ENCODE results near the gene TBCK.

TBCK gene

DNA sequence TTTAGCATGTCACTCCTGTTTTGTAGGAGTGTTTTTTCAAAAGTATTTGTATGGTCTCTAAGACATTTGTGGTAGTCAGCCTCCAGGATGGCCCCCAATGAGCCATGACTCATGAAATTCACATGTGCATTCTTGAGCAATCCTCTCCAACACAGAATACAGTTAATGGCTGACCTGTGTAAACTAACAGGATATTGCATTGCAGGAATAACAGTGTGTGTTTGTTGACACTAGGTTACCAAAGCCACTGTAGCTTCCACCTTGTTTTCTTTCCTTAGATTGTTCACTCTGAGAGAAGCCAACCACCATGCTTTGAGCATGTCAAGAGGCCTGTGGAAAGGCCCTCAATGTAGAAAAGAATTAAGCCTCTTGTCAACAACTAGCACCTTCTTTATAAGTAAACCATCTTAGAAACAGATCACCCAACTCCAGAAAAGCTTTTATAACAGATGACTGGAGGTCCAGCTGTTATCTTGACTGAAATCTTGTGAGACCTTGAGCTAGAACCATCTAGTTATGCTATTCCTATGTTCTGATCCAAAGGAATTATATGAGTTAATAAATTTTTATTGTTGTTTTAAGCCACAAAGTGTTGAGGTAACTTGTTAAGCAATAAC lies 28.5 kb downstream of the TBCK start:
- in situ Hi-C loops (cut with MboI; ENCODE audit: low sequenced_read_pairs) = no loop called here

DNA sequence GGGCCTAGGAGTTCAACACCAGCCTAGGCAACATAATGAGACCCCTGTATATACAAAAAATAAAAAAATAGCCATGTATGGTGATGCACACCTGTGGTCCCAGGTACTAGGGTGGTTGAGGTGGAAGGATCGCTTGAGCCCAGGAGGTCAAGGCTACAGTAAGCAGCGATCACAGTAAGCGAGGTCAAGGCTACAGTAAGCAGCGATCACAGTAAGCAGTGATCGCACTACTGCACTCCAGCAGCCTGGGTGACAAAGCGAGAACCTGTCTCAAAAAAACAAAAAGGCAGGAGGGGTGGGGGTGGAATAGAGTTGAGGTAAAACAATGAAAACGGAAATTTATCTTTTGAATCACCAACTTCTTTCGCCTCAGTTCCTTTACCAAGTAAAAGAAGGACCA lies 29.4 kb downstream of the TBCK start:
- in situ Hi-C loops (cut with MboI; ENCODE audit: low sequenced_read_pairs) = no loop called here

DNA sequence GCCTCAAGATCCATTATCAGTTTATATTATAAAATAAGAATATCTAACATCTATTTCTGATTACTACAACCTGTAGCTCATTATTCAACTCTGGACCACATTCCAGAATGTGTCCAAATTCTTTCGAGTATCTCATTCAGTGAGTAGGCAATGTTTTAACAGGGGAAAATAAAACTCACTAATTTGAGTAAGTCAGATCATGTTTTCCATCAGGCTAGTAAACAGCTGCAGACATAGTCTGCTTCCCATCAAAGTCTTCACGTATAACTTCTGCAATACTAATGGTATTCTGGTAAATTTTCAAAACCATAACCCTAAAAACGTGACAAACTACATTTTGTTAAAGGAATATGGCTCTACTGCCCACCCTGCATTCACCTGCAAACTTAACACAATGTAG lies 31.8 kb downstream of the TBCK start:
- in situ Hi-C loops (cut with MboI; ENCODE audit: low sequenced_read_pairs) = no loop called here

DNA sequence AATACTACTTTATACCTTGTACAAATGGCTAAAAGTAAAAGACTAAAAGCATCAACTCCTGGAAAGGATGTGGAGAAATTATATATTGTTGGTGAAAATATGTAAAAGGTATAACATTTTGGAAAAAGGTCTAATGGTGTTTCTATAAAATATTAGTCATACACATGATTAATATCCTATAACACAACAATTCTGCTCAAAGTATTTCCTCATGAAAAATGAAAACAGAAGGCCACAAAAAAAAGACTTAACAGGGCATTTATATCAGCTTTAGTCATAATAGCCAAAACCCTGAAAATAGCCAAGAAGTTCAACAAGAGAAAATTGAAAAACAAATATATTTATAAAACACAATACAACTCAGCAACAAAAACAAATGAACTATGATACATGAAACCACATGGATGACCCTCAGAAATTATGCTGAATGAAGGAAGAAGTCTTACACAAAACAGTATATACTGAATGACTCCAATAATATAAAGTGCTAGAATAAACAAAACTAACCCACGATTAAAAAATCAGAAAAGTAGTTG lies 38.8 kb downstream of the TBCK start:
- in situ Hi-C loops (cut with MboI; ENCODE audit: low sequenced_read_pairs) = no loop called here

DNA sequence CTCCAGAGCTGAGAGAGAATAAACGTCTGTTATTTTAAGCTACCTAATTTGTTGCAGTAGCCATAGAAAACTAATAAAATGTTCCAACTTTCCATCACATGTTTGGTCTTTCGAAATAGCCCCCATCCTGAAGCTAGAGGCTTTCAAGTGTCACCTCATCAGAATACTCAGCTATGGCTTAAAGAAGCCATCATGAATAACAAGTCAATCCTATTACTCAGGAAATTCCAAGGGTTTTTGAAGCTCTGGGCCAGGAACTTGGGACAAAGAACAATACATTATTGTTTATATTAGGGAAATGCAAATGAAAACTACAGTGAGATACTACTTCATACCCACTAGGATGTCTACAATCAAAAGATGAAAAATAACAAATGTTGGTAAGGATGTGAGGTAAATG lies 42.2 kb downstream of the TBCK start:
- in situ Hi-C loops (cut with MboI; ENCODE audit: low sequenced_read_pairs) = no loop called here

DNA sequence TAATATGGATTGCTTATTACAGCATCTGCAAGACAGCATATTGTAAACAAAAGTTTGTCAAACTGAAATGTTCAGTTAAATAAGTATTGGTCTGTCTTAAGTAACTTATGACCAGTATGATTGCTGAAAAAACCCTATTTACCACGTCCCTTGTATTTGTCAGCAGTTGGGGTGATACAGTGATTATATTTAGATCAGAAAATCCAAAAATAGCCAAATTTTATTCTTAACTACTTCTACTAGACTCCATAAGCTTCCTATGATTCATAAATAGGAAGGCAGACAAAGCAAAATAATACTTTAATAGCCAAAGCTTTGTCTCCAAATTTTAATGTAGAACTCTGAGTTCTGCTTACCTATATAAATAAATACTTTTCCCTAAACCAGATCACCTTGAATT lies 45.3 kb downstream of the TBCK start:
- in situ Hi-C loops (cut with MboI; ENCODE audit: low sequenced_read_pairs) = no loop called here

DNA sequence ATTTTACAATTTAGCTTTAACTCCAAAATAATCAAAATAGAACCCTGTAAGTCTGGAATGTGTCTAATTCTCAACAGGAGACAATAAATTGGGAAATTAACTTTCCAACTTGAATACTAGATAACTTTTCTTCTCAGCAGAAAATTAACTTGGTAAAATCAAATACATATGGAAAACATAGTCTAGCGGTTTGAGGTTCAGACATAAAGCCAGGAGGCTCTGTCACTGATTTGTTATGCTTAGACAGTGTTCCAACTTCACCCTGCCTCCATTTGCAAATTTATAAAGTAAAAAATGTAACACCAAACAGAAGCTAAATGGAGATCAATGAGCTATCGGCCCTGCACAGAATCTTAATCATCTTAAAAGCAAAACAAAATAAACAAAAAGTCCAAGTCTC lies 46.3 kb downstream of the TBCK start:
- in situ Hi-C loops (cut with MboI; ENCODE audit: low sequenced_read_pairs) = no loop called here

DNA sequence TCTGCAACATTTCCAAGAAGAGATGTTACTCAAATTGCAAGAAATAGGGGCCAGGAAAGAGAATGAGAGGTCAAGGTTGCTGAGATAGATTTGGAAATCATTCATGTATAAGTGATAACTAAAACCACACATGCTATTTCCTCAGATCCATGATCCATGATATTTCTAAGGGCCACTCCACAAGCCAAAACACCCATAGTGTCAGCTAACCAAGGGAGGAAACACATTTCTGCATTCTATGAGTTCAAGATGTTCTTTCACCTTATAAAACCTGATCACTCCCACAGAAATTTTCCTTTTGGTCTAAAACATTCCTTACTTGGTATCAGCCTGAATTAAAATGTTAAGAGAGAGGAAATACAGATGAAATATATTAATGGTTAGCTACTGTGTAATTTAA lies 47.2 kb downstream of the TBCK start:
- in situ Hi-C loops (cut with MboI; ENCODE audit: low sequenced_read_pairs) = no loop called here

DNA sequence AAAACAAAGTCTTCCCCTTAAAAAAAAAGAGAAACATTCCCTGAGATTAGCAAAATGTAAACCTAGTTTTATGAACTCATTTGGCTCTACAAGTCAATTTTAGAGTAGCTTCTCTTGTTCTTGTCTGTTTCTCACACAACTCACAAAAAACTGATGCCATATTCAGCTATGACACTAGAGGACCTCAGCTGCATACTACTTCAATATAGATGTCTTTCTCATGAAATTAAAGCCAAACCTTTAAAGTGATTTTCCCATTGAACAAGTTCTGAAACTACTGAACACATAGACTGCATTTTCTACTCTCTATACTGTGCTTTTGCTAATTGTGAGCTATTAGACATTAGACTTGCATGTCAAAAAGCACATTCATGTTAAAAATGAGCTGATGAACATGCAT lies 49.8 kb downstream of the TBCK start:
- in situ Hi-C loops (cut with MboI; ENCODE audit: low sequenced_read_pairs) = no loop called here

DNA sequence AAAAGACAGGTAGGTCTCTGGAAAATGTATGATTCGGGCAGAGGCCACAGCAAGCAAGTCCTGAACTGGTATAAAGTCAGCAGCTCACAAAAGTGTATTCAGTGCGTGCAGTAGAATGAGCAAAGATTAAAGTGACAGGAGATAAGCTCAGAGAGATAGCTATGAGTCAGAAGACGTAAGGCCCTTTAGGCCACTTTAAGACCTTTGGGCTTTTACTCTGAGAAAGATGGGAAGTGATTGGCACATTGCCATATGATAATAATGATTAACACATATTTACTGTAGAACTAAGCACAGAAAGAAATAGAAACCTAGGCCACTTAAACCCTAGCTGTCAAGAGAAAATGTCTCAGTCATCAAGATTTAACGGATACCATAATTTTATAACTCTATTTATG lies 51.7 kb downstream of the TBCK start:
- in situ Hi-C loops (cut with MboI; ENCODE audit: low sequenced_read_pairs) = no loop called here

DNA sequence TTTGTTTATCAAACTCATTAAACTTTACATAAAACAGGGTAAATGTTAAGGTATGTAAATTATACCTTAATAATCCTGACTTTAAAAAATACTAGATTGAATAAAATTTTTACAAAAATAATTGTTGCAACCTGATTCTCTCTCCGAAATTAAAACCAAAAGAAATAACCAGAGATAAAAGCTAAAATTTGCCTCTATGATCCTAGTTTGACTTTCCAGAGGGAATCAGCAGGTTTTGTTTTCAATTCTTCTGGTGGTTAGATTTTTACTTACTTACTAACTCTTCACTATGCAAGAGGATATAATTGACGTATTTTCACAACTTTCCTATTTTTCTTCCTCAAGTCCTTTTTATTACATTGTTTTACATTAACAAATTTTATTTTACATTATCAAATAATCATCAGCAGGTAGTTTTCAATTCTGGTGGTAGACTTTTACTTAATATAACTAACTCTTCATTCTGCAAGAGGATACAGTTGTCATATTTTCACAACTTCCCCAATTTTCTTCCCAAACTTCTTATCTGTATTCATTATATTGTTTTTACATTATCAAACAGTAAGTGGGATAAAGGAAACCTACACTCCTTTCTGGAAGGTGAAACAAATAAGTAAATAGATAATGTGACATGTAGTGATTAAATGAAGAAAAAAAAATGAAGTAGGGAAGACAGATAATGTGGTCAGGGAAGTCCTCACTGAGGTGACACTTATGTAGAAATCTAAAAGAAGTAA lies 52.2 kb downstream of the TBCK start:
- in situ Hi-C loops (cut with MboI; ENCODE audit: low sequenced_read_pairs) = no loop called here

DNA sequence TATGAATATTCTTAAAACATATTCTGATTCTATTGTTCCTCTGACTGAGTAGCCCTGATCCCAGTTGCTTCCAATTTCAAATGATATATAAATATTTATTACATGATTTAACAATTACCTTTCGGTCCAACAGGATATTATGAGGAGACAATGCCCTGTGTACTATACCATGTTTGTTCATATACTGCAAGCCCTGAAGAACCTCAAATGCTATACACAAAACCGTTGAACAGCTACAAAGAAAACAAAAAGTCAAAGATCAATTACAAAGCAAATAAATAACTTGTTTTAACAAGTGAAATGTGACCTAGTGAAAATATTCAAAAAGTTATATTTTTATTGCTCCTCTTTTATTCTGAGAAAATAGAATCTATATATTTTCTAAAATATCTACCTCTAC lies 54.0 kb downstream of the TBCK start:
- in situ Hi-C loops (cut with MboI; ENCODE audit: low sequenced_read_pairs) = no loop called here

DNA sequence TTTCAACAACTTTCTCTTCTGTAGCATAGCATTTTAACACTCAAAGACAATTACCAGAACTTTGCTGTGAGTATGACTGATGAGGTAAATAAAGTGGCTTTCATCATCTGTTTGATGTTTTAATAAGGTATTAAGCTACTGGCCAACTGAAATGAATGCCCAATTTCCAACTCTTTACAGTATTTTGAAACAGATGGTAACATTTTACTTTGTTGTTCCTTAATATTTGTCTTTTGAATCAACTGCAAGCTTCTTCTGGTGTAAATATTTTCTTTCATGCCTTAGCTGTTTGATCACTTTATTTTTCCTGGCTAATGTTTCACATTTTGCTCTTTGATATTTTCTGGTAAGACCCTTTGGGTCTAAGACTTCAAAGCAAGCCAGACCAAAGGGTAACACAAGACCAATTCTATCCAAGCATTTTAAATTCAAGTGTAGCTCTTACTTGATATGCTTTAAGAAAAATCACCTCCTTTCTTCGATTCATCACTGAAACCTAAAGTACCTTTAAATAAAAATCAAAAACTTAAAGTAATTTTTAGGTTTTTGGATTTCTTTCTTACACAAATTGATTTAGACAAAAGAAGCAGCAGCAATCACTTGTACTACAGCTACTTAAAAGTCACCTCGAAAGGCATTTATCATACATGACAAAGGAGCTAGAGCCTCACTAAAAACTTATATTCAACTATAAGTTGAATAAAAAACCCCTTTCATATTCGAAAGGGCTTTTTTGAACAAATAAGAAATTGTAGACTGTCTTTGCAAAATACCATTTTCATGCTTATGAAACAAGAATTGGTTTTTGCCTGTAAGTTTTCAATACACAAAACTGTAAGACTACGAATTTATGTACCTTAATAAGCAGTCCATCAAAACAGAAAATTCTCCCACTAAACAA lies 57.6 kb downstream of the TBCK start:
- in situ Hi-C loops (cut with MboI; ENCODE audit: low sequenced_read_pairs) = no loop called here

DNA sequence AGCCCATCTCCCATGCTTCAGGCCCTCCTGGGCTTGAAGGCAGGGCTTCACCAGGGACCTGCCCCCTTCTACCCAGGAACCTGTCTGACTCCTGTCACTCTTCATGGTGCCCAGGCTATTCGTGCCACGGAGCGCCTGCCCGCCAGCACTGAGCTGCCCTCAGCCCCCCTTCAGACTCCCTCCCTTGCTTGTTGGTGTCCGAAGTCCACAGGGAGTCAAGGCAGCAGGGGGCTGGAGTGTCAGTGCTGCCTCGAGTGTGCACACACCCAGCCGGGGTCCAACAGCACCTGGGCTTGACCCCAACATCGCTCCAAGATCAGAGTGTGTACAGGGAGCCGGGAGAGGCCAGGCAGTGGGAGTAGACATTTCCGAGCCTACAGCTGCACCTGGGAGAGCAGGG lies 59.8 kb downstream of the TBCK start:
- in situ Hi-C loops (cut with MboI; ENCODE audit: low sequenced_read_pairs) = no loop called here

DNA sequence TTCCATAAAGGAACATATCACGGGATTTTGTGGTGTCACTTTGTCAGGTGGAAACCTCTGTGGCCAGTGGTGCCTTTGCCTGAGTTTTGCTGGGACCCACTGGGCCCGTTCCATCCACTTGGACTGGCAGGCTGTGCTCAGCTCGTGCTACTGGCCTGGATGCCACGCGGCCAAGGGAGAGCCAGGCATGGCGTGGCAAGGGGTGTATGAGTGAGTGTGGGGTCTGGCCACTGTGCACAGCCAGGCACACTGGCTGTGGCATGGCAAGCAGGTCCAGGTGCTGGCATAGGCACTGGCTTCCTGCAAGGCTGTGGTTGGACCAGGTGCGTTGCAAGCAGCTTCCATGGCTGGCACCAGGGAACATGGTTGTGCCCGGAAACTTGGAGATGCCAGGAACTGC lies 60.8 kb downstream of the TBCK start:
- in situ Hi-C loops (cut with MboI; ENCODE audit: low sequenced_read_pairs) = no loop called here

DNA sequence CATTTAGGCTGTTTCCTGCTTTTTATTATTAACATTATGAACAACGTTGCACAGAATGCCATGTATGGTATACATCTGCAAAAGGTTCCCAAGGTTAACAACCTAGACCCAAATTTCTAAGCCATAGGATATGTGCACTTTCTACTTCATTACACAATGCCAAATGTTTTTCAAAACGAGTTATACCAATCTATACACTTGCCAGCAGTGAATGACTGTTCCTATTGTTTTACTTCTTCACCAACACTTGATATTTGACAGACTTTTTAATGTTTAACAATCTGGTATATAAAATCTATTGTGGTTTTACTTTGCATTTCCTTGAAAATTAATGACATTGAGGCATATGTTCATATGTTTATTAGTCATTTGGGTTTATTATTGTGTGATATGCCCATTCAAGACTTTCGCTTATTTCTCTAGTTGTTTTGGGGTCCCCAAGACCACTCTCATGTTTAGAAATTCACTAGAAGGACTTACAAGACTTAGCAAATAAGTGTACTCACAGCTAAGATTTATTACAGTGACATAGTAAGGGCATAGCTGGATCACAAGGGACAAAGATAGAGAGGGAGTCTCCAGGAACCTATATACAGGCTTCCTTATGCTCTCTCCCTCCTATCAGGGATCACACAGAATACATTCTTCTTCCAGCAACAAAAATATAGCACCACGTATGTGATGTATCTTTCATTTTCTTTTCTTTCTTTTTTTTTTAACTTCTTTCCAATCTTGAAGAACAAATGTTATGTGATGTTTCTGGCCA lies 62.5 kb downstream of the TBCK start:
- in situ Hi-C loops (cut with MboI; ENCODE audit: low sequenced_read_pairs) = no loop called here

DNA sequence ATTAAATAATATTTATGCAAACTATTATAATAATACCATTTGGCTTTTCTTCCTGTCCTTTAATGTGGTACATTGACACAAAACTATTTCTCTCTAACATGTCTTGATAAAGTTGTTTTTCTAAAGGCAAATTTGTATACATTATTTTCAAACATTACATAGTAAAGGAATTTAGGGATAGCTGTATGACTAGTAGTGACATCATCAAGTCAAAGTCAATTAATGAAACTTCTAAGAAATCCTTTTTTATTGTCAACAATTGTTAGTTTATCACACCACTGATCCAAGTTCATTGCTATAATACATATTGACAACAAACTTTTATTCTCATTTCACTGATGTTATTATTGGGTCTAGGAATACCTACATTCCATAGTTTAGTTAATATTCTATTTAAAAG lies 68.4 kb downstream of the TBCK start:
- in situ Hi-C loops (cut with MboI; ENCODE audit: low sequenced_read_pairs) = no loop called here

DNA sequence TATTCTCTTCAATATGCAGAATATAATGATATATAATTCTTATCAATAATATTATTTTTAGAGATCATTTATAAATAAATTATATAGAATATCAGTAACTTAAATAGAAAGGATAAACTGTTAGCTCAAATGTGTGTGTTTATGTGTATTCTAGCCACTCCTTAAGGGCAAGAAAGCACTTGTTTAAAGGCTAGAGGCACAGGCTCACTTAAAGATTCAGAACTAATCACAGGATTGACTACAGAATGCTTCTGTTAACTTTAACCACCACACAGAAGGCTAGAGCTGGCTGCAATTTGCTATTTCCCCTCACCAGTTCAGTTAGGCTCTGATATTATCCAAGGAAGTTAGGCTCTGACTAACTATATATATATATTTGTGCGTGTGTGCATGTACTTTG lies 69.6 kb downstream of the TBCK start:
- in situ Hi-C loops (cut with MboI; ENCODE audit: low sequenced_read_pairs) = no loop called here

DNA sequence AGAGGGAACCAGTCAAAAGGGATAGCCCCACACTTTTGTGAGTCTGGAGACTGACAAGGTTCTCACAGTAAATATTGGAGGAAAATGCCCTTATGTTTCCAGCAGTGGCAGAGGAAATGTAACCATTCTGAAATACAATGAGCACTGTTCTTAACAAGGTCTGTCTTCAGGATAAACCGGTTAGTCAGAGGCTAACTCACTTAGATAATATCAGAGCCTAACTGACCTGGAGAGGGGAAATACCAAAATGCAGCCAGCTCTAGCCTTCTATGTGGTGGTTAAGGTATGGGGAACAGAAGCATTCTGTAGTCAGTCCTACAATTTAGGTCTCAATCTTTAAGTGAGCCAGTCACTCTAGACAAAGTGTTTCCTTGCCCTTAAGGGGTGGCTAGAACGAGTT lies 70.8 kb downstream of the TBCK start:
- in situ Hi-C loops (cut with MboI; ENCODE audit: low sequenced_read_pairs) = no loop called here

DNA sequence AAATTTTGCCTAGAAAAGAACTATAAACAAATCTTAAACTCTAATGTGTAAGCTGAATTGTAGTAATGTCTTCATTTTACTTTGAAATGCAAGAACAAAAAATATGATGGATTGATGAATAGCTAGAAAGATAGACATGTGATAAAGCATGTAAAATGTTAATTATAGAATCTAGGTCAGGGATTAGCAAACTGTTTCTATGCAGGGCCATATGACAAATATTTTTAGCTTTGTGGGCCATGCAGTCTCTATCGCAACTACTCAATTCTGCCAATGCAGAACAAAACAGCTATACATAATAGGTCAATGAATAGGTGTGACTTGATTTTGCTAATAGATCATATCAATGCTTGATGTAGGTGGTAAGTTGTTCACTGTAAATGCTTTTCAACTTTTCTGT lies 75.3 kb downstream of the TBCK start:
- in situ Hi-C loops (cut with MboI; ENCODE audit: low sequenced_read_pairs) = no loop called here

DNA sequence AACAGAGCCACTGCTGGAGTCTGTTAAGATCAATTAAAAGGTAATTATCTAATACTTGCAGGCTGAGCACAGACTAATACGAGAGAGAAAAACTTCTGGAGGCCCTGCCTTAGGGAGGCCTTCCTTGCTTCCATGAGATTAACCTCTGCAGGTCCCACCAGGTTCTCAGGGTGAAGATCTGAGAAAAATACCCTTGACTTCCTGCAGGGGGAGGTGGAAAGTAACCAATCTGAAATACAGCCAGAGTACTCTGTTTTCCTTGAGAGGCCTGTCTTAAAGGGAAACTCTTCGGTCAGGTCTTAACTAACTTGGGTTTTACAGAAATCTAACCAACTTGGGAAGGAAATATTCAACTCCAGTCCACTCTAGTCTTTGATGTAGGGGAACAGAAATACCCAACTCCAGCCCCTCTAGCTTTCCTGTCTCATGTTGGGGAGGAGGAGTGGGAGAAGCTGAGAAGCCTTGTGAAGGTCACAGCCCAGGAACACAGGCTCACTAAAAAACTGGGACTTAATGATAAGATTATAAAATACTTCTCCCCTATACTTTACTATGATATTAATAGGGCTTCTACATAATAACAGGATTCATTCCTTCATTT lies 77.1 kb downstream of the TBCK start:
- in situ Hi-C loops (cut with MboI; ENCODE audit: low sequenced_read_pairs) = no loop called here

Measured in hTERT RPE-1 (cell line).